ENCODE measurements around the gene MTCL1. TPM values are rescaled to one million over a fixed set of nuclear protein-coding genes. Genes with fewer than 3 reads are reported as not detected.

Gene MTCL1
- total RNA-seq, 1 experiment from 2014 or later, result 22.7 TPM

DNA sequence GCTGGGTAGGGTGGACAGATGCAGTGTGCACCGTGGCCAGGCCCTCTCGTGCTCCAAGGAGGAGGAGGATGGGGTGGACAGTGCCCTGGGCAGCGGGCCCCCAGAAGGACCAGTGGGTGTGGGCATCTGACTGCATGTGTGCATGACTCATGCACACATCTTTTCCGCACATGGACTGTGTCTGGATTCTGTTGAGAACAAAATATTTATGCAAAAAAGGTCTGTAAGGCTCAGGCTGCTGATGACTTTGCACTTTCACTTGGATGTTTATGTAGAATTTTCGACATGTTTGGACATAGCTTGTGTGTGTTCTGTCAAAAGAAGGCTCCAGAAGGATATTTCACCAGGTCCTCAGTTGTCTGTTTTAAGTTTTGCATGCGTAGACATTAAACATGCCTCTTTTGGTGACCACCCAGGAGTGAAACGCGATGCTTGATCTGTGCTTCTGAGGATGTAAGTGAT, 45.6 kb downstream of the MTCL1 start:
- TF ChIP-seq SRF (IDR thresholded peaks at IDR 0.05; ENCODE audit: low read depth) (no peak), JUND (IDR thresholded peaks at IDR 0.05) (no peak), CTCF (IDR thresholded peaks at IDR 0.05 in 2 of 3, conservative IDR thresholded peaks at IDR 0.05 in 1 of 3; ENCODE audit: borderline replicate concordance in 1 of 3, insufficient read depth in 1 of 3, low read depth in 2 of 3, low read length in 2 of 3) (no peak), POLR2AphosphoS5 (IDR thresholded peaks at IDR 0.05; ENCODE audit: low read depth, low read length) (no peak), ZFX (IDR thresholded peaks at IDR 0.05) (no peak)
- no peak overlapping the region for H3K27ac ChIP-seq (ENCODE audit: low read depth, low read length)
- no peaks in the 10 kb centered on the region for H3K27me3 ChIP-seq (ENCODE audit: insufficient read depth, low read length)
- DNase-seq (ENCODE audit: low read depth, low spot score) (no peak), ATAC-seq (no peak)
- intact Hi-C loops (cut with micrococcal nuclease), result no loop called here
- no peaks in the 10 kb centered on the region for H3K4me1 ChIP-seq (ENCODE audit: control insufficient read depth in 1 of 2, insufficient read depth in 2 of 2, low read length in 2 of 2)
- H2AFZ ChIP-seq (ENCODE audit: low read depth, low read length, poor library complexity, severe bottlenecking), result no peak overlapping the region
- POLR2A ChIA-PET, result no interaction called here
- no peaks in the 10 kb centered on the region for H3K9me3 ChIP-seq (ENCODE audit: control insufficient read depth in 1 of 2, insufficient read depth in 1 of 2, low read depth in 1 of 2, low read length in 2 of 2)
- H4K20me1 ChIP-seq (ENCODE audit: insufficient read depth), result no peaks in the 10 kb centered on the region
- H3K9ac ChIP-seq (ENCODE audit: low read length), result no peak overlapping the region
- CTCF ChIA-PET, result no interaction called here
- peaks cover 13% of the 10 kb centered on the region; the same call in 1 of the 2 replicates for H3K79me2 ChIP-seq (ENCODE audit: insufficient read depth, low read length)
- no peaks in the 10 kb centered on the region for H3K9me2 ChIP-seq (ENCODE audit: insufficient read depth)
- RAD21 ChIA-PET (ENCODE audit: low non-redundant PET in 1 of 2, low total read pairs in 2 of 2, uncharacterized antibody in 2 of 2, unreplicated experiment in 2 of 2), result no interaction called here
- no peaks in the 10 kb centered on the region; a peak in 1 of 4 replicates for H3K36me3 ChIP-seq (ENCODE audit: control insufficient read depth in 1 of 2, insufficient read depth in 2 of 2, low read length in 2 of 2)
- BruUV-seq (replicated peaks), result no TSS peak
- no peak overlapping the region for H3K4me2 ChIP-seq (ENCODE audit: low read length)
- no peak overlapping the region for H3K4me3 ChIP-seq (replicated peaks in 1 of 2; ENCODE audit: low read depth in 1 of 2, low read length in 2 of 2)

DNA sequence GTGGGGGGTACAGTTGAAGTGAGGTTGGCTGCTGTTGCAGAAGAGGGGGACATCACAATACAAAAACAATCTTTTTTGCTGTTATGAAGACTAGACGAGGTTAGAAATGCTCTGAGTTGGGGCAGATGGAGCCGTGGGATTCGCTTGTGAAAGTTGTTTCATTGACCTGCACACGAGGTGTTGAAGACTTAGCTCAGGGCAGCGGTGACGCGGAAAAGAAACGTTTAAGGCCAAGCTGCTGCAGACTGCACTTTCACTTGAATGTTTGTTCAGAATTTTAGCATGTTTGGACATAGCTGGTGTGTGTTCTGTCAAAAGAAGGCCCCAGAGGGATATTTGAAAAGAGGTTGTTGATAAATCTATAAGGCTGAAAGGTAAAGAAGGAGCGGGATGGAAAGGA, 46.3 kb downstream of the MTCL1 start:
- no peak for TF ChIP-seq RAD21 (IDR thresholded peaks at IDR 0.05; ENCODE audit: low read depth)
- no peak for TF ChIP-seq CEBPB (IDR thresholded peaks at IDR 0.05; ENCODE audit: low read depth)
- TF ChIP-seq EZH2phosphoT487 (IDR thresholded peaks at IDR 0.05; ENCODE audit: borderline replicate concordance), result no peak
- TF ChIP-seq EZH2 (IDR thresholded peaks at IDR 0.05), result no peak
- TF ChIP-seq POLR2AphosphoS5 (IDR thresholded peaks at IDR 0.05; ENCODE audit: low read depth, low read length), result no peak
- TF ChIP-seq TCF7L2 (IDR thresholded peaks at IDR 0.05; ENCODE audit: borderline replicate concordance, extremely low read depth, insufficient read depth, insufficient read length), result no peak
- Histone ChIP-seq H3K4me2 (ENCODE audit: low read length) (no peak overlapping the region), H2AFZ (ENCODE audit: low read depth, low read length, poor library complexity, severe bottlenecking) (no peak overlapping the region), H3K4me3 (replicated peaks in 1 of 2; ENCODE audit: low read depth in 1 of 2, low read length in 2 of 2) (no peak overlapping the region), H3K27ac (ENCODE audit: low read depth, low read length) (no peak overlapping the region), H3K79me2 (ENCODE audit: insufficient read depth, low read length) (peaks cover 13% of the 10 kb centered on the region; the same call in 1 of the 2 replicates), H4K20me1 (ENCODE audit: insufficient read depth) (no peaks in the 10 kb centered on the region), H3K9me2 (ENCODE audit: insufficient read depth) (no peaks in the 10 kb centered on the region), H3K9me3 (ENCODE audit: control insufficient read depth in 1 of 2, insufficient read depth in 1 of 2, low read depth in 1 of 2, low read length in 2 of 2) (no peaks in the 10 kb centered on the region), H3K4me1 (ENCODE audit: control insufficient read depth in 1 of 2, insufficient read depth in 2 of 2, low read length in 2 of 2) (no peaks in the 10 kb centered on the region), H3K27me3 (ENCODE audit: insufficient read depth, low read length) (no peaks in the 10 kb centered on the region), H3K9ac (ENCODE audit: low read length) (no peak overlapping the region), H3K36me3 (ENCODE audit: control insufficient read depth in 1 of 2, insufficient read depth in 2 of 2, low read length in 2 of 2) (no peaks in the 10 kb centered on the region; a peak in 1 of 4 replicates)
- intact Hi-C loops (cut with micrococcal nuclease), result no loop called here
- CTCF ChIA-PET, result no interaction called here
- DNase-seq (ENCODE audit: low read depth, low spot score) (no peak), ATAC-seq (no peak)
- BruUV-seq (replicated peaks), result no TSS peak
- RAD21 ChIA-PET (ENCODE audit: low non-redundant PET in 1 of 2, low total read pairs in 2 of 2, uncharacterized antibody in 2 of 2, unreplicated experiment in 2 of 2), result no interaction called here
- POLR2A ChIA-PET, result no interaction called here

Data from HCT116 (cell line).